HG03457 (cell line): Measurements from ENCODE around the gene PSORS1C2.
"Not testable (repeated sequence)": the region's sequence is repeated elsewhere in the genome, so short reads cannot be mapped to it uniquely, and the experiment has no call there.

Experiments
- ATAC-seq: cut with Tn5 transposase; IDR thresholded peaks from one replicate; pipeline ENCODE4 v1.9.1; 2021; ENCODE audit warnings: moderate number of reproducible peaks; ENCODE audit not compliant: unreplicated experiment

The PSORS1C2 gene

DNA sequence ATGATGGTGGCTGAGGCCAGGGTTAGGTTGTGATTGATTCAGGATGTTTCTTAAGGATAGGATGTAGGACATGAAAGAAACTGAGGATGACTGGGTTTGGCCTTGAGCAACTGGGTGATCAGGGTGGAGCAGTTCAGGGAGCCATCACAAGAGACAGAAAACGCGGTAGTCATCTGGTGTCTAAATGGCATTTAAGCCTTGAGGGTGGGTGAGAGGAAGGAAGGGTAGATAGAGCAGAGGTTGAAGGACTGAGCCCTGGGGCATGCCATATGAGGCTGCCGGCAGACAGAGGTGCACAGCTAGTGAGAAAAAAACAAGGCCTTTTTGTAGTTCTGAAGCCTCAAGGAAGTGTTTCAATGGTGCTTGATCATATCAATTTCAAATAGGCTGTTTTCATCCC, 29.7 kb upstream of the PSORS1C2 start:
- ATAC-seq, result no peak

- no peak for ATAC-seq
Observed at GRCh38 chr6:31165986-31166385, 27.1 kb upstream of the PSORS1C2 start.

DNA sequence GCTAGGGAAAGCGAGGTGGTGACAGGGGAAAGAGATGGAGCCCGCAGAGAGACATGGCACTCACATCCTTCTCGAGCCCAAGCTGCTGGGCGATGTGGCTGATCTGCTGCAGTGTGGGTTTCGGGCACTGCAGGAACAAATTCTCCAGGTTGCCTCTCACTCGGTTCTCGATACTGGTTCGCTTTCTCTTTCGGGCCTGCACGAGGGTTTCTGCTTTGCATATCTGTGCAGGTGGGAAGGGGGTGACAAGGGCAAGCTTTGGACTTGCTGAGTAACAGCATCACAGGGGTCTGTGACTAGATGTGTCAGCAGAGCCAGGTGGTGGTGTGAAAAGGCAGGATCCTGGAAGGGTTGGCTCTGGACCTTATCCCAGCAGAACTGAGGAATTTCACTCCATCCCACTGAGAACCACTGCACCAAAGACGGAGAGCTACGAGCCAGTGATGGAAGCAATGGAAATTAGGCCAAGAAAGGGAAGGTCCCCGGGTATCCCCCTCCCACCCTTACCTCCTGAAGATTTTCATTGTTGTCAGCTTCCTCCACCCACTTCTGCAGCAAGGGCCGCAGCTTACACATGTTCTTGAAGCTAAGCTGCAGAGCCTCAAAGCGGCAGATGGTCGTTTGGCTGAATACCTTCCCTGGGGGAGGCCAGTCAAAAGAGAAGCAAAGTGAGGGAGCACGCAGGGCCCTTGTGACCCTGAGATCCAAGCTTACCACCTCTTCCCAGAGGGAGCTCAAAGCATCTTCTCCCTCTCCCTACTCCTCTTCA, 26.4 kb upstream of the PSORS1C2 start:
- not testable (repeated sequence) for ATAC-seq

GRCh38 chr6:31164475-31165063, 25.7 kb upstream of the PSORS1C2 start:
- ATAC-seq, result not testable (repeated sequence)

GRCh38 chr6:31163922-31164321, 25.1 kb upstream of the PSORS1C2 start:
- ATAC-seq, result no peak

- no peak for ATAC-seq
Observed at GRCh38 chr6:31162463-31163165, 23.7 kb upstream of the PSORS1C2 start.

GRCh38 chr6:31161216-31162126, 22.6 kb upstream of the PSORS1C2 start:
- no peak for ATAC-seq

DNA sequence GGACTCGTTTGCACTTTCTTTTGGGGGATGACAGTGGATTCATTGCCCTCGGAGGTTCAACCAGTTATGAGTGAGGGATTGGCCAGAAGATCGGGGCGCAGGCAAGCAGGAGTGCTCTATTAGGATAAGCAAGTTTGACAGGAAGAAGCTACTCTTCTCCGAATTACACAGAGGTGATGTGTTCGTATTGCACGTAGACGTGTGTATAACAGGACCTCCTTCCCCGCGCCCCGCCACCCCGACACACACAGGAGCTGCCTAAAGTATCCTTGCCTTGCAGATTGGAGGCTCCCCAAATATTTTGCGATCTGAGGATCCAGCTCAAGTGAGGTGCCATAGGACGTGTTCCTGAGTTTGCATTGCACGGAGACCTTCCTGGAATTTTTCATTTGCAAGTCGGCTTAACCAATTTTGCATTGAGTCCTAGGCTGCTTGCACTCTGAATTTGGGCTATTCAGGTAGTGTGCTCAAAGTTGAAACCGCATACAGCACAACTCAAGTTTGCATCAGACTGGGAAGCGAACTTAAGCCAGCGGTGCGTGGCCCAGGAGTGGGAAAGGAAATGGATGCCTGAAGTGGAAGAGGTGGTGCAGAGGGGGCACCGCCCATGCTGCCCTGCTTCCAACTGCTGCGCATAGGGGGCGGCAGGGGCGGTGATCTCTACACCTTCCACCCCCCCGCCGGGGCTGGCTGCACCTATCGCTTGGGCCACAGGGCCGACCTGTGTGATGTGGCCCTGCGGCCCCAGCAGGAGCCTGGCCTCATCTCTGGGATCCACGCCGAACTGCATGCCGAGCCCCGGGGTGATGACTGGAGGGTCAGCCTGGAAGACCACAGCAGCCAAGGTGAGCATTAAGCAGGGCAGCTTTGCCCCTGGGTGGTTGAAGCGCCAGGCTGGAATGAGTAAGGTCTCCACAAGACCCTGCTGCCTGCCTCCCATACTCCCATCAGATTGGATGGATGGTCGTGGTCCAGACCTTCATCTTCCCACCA, 20.3 kb upstream of the PSORS1C2 start:
- no peak for ATAC-seq

GRCh38 chr6:31158140-31158862, 19.4 kb upstream of the PSORS1C2 start, which contains the start of gene TCF19:
Gene TCF19, plus strand, starts transcription at chr6:31158589. Its CDS starts 881 bp downstream, at chr6:31159470.
- ATAC-seq, result peak; percentile 65

DNA sequence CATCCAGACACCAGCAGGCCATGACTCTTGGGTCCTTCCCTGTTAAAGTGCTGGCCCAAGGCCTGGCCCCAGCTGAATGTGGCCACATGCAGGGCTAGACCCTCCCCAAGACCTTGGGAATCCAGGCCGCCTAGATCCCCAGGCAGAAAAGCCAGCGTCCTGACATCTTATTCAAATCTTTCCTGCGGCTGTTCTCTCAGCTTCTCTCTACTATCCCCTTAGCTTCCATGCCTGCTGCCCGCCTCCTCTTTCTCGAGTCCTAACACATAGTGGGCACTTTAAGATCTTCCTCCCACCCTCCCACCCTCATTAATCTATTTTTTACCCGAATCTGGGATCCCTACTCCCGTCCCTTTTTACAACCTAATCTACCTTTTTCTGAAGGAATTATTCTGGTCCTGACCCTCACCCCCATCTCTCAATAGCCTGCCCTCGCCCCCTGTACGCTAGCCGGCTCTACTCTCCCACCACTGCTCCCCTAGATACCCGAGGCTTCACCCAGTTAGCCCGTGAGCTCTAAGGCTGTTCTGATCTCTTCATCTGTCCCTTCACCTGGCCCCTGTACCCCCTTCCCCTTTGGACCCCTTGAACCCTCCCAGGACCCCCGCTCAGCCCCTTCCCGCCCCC, 18.8 kb upstream of the PSORS1C2 start, which contains the start of gene CCHCR1:
CCHCR1 (minus strand) TSS at position 290 of the 627 bp plus-strand sequence; CDS start at position 88, 202 bp downstream.
- no peak for ATAC-seq

DNA sequence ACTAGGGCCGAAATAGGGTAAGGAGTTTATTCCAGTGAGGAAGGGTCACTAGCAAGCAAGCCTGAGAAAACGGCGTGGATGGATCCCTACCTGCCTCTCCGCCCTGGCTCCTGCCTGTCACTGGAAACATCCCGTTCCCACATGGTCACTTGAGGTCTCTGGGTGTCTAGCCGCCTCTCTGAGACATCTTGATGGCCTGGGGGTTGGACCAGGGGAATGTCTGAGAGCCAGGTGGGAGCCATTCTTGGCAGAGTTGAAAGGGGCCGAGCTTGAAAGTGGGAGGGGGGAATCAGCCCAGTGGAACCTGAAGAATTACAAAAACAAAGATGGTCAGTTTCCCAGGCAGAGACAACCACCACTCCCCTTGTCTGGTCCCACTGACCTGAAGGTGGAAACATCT, 17.8 kb upstream of the PSORS1C2 start:
- ATAC-seq, result no peak

GRCh38 chr6:31154436-31154835, 15.6 kb upstream of the PSORS1C2 start:
- no peak for ATAC-seq

- ATAC-seq, result no peak
Observed at GRCh38 chr6:31152781-31153180, 13.9 kb upstream of the PSORS1C2 start.

GRCh38 chr6:31149827-31150447, 11.1 kb upstream of the PSORS1C2 start:
- ATAC-seq, result no peak

DNA sequence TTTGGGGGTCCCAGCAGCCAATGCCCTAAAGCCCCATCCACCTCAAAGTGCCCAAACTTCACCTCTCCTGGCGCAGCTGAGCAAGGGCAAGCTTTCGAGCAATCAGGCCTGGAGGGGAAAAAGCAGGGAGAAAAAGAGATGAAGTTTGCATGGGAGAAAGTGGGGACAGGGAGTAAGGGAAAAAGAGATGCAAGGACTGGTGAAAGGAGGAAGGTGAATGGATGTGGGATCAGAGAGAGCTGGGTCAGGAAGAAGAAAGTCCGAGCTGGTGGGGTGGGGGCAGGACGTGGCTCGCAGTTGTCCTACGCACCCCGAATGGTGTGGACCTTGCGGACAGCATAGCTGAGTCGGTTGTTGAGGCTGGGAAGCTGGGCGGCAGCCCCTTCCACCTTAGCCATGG, 6.5 kb upstream of the PSORS1C2 start:
- no peak for ATAC-seq

DNA sequence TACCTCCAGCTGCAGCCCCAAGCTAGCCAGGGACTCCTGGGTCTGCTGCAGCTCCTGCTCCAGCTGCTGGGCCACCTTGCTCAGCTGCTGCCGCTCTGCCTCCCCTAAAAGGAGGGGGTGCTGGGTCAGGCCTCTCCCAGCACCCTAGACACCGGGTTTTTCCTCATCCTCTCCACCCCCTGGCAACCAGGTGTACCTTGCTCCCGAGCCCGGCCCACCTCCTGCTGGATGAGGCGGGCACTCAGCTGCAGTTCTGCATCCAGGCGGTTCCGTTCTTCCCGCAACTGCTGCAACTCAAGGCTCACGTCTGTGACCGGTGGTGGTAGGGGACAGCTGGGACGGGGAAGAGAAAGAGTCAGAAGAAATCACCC, 6.1 kb upstream of the PSORS1C2 start:
- ATAC-seq, result no peak

- no peak for ATAC-seq
Observed at GRCh38 chr6:31144296-31144969, 5.6 kb upstream of the PSORS1C2 start.
